22Rv1 (cell line): Measurements from ENCODE around the gene DNLZ.

Source experiments
- CTCF ChIP-seq: fragments of 450-650 bp; IDR thresholded peaks from 2 replicates; pipeline ENCODE4 v1.5.1; 2017; ENCODE audit warnings: mild to moderate bottlenecking
- ZFX ChIP-seq: fragments of 450-650 bp; IDR thresholded peaks from 2 replicates; pipeline ENCODE4 v1.6.1; 2017; ENCODE audit warnings: antibody characterized with exemption, borderline replicate concordance

- TF ChIP-seq CTCF (peak; percentile 27; the same call in 1 of the 2 replicates), ZFX (no peak)
Measured at GRCh38 chr9:136312436-136312835, 51.1 kb downstream of the DNLZ start.
